ENCODE data around the gene SPDYE4.

Gene SPDYE4

GRCh38 chr17:8794636-8795035 is 36.3 kb upstream of the SPDYE4 start:
- TF ChIP-seq CSDC2 (CRISPR knock-in tag; IDR thresholded peaks at IDR 0.05), result no peak
- TF ChIP-seq TOX (CRISPR knock-in tag; IDR thresholded peaks at IDR 0.05; ENCODE audit: borderline replicate concordance), result no peak
- TF ChIP-seq TSHZ2 (CRISPR knock-in tag; IDR thresholded peaks at IDR 0.05), result no peak
- TF ChIP-seq RARB (CRISPR knock-in tag; IDR thresholded peaks at IDR 0.05), result no peak
- no peak for TF ChIP-seq ZNF8 (CRISPR knock-in tag; IDR thresholded peaks at IDR 0.05)
- no peak for TF ChIP-seq CREB5 (CRISPR knock-in tag; IDR thresholded peaks at IDR 0.05; ENCODE audit: low read depth)
- no peak for TF ChIP-seq GLIS3 (CRISPR knock-in tag; IDR thresholded peaks at IDR 0.05)
- no peak for TF ChIP-seq TCF4 (CRISPR knock-in tag; IDR thresholded peaks at IDR 0.05; ENCODE audit: borderline replicate concordance)
- no peak for TF ChIP-seq ZFP3 (CRISPR knock-in tag; IDR thresholded peaks at IDR 0.05)
- TF ChIP-seq BACH2 (CRISPR knock-in tag; IDR thresholded peaks at IDR 0.05; ENCODE audit: borderline replicate concordance), result no peak

GRCh38 chr17:8793649-8794048 is 35.3 kb upstream of the SPDYE4 start:
- TF ChIP-seq TCF4 (CRISPR knock-in tag; IDR thresholded peaks at IDR 0.05; ENCODE audit: borderline replicate concordance) (no peak), ARNTL (CRISPR knock-in tag; IDR thresholded peaks at IDR 0.05; ENCODE audit: borderline replicate concordance, low read depth) (no peak), ZNF70 (CRISPR knock-in tag; IDR thresholded peaks at IDR 0.05) (no peak), TOX (CRISPR knock-in tag; IDR thresholded peaks at IDR 0.05; ENCODE audit: borderline replicate concordance) (no peak), ZNF8 (CRISPR knock-in tag; IDR thresholded peaks at IDR 0.05) (no peak), BACH2 (CRISPR knock-in tag; IDR thresholded peaks at IDR 0.05; ENCODE audit: borderline replicate concordance) (no peak), CSDC2 (CRISPR knock-in tag; IDR thresholded peaks at IDR 0.05) (no peak), SNAI2 (CRISPR knock-in tag; IDR thresholded peaks at IDR 0.05) (no peak), ZFP3 (CRISPR knock-in tag; IDR thresholded peaks at IDR 0.05) (no peak), PATZ1 (CRISPR knock-in tag; IDR thresholded peaks at IDR 0.05; ENCODE audit: borderline replicate concordance) (no peak), ZFP30 (CRISPR knock-in tag; IDR thresholded peaks at IDR 0.05) (no peak), RARB (CRISPR knock-in tag; IDR thresholded peaks at IDR 0.05) (no peak), ZNF565 (CRISPR knock-in tag; conservative IDR thresholded peaks at IDR 0.05; ENCODE audit: low read depth) (no peak), OSR1 (CRISPR knock-in tag; IDR thresholded peaks at IDR 0.05) (no peak)
- no peak for ATAC-seq

More at GRCh38 chr17:8794636-8795035, 36.3 kb upstream of the SPDYE4 start:
- ATAC-seq, result no peak

- TF ChIP-seq SNAI2 (CRISPR knock-in tag; IDR thresholded peaks at IDR 0.05) (no peak), ZNF8 (CRISPR knock-in tag; IDR thresholded peaks at IDR 0.05) (no peak)
- no peak for ATAC-seq
Observed at GRCh38 chr17:8792646-8793045, 34.3 kb upstream of the SPDYE4 start.

- TF ChIP-seq TOX (CRISPR knock-in tag; IDR thresholded peaks at IDR 0.05; ENCODE audit: borderline replicate concordance) (no peak), ARNTL (CRISPR knock-in tag; IDR thresholded peaks at IDR 0.05; ENCODE audit: borderline replicate concordance, low read depth) (no peak), ZNF70 (CRISPR knock-in tag; IDR thresholded peaks at IDR 0.05) (no peak), TSHZ2 (CRISPR knock-in tag; IDR thresholded peaks at IDR 0.05) (no peak), ZC3H10 (CRISPR knock-in tag; IDR thresholded peaks at IDR 0.05) (no peak), ZNF565 (CRISPR knock-in tag; conservative IDR thresholded peaks at IDR 0.05; ENCODE audit: low read depth) (no peak), ESRRG (CRISPR knock-in tag; IDR thresholded peaks at IDR 0.05) (no peak), PATZ1 (CRISPR knock-in tag; IDR thresholded peaks at IDR 0.05; ENCODE audit: borderline replicate concordance) (no peak), POU6F1 (CRISPR knock-in tag; IDR thresholded peaks at IDR 0.05; ENCODE audit: borderline replicate concordance, low read depth) (no peak), PPARA (CRISPR knock-in tag; IDR thresholded peaks at IDR 0.05; ENCODE audit: borderline replicate concordance) (no peak)
- no peak for ATAC-seq
Observed at GRCh38 chr17:8791910-8792270, 33.5 kb upstream of the SPDYE4 start.

Measured in SK-N-SH treated with all-trans-retinoic acid at 6 μM for 48 hours (cell line).